Cerebellar nuclear complex (tissue), 1 donor: Measurements from ENCODE around the gene FOXB2.
"Not testable (repeated sequence)": the region's sequence is repeated elsewhere in the genome, so short reads cannot be mapped to it uniquely, and the experiment has no call there.

ENCODE experiments used
- DNase-seq, 2 experiments: peaks; one replicate each; lab custom pipeline; 2025; lab: John Stamatoyannopoulos, UW

The FOXB2 gene

GRCh38 chr9:77019236-77019925, at the start of gene FOXB2:
TSS of gene FOXB2 (plus strand) at chr9:77019655. CDS start at chr9:77019655, 0 bp downstream.
- no peak for DNase-seq

- no peak for DNase-seq
These were observed 49.7 kb upstream of the FOXB2 start for GRCh38 chr9:76969716-76970115.

DNA sequence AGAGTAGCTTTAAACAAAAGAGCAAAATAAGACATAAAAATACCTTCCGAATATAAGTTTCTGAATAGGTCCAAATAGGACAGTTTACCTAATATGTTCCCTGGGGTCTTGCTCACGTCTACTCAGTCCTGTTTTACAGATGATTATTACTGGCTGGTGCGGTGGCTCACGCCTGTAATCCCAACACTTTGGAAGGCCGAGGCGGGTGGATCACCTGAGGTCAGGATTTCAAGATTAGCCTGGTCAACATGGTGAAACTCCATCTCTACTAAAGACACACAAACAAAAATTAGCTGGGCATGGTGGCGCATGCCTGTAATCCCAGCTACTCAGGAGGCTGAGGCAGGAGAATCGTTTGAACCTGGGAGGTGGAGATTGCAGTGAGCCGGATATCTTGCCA, 40.6 kb upstream of the FOXB2 start:
- DNase-seq, result not testable (repeated sequence)

GRCh38 chr9:76980566-76980965, 38.9 kb upstream of the FOXB2 start:
- no peak for DNase-seq

GRCh38 chr9:76984486-76984885, 35.0 kb upstream of the FOXB2 start:
- DNase-seq, result no peak

DNA sequence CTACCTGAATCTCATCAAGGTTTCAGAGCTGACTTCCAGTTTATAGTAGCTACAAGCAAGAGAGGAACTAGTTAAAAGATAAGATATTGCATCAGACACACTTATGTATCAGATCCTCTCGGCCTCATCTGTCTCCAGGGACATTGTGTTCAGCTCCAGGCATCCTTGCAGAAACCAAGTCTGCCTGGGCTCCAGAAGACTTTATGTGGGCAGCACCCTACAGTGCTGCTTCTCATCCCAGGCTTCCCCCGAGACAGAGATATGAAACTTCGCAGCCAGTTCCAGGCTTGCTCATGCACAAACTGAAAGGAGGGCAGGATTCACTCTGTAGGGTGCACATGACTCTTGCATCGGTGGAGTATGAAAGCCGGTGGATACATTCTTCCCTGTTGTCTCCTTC, 33.9 kb upstream of the FOXB2 start:
- no peak for DNase-seq

- DNase-seq, result no peak
These were observed 31.8 kb upstream of the FOXB2 start for GRCh38 chr9:76987594-76988200.

- no peak for DNase-seq
These were observed 30.5 kb upstream of the FOXB2 start for GRCh38 chr9:76988941-76989340.

DNA sequence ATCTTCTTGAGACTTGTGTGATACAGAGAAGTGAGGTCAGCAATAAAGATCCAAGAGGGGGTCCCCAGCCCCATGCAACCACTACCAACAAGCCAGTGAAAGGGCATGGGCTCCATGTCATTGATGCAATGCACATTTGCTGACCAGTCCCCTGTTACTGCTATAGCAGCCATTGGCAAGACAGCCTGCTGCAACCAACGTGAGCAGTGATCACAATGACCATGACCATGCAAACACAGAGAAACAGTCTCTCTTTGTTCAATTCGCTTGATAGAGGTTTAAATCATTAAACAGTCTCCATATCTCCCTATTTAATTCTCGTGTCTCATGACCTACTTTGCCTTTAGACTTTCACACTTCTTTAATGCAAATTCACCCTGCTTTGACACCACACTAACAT, 30.0 kb upstream of the FOXB2 start:
- no peak for DNase-seq

DNA sequence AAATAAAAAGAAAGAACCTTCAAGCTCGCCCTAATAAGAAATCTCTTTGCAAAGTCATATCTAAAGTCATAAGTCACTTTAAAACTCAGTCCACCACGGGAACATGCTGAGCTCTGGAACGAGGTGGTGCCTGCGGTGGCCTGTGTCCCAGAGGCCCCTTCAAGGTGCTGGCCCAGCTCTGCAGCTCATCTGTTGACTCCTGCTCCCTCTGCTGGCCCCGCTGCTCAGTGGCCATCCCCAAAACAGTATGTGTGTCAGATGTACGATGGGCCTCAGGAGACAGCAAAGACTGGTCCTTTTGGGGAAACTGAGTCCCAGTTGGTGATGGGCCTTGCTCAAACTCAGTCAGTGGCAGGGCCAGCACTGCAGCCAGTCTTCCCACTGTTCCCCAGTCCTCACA, 22.8 kb upstream of the FOXB2 start:
- DNase-seq, result no peak

DNA sequence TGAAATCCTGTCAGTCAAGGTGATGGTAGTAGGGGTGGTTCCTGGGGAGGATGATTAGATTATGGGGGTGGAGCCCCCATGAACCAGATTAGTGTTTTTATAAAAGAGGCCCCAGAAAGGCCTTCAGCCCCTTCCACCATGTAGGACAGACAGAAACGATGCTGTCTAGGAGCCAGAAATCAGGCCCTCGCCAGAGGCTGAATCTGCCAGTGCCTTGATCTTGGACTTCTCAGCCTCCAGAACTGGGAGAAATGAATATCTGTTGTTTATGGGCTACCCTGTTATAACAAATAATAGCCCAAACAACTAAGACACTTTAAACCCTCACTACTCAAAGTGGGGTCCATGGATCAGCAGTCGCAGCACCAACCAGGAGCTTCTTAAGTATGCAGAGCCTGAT, 20.2 kb upstream of the FOXB2 start:
- DNase-seq, result no peak

DNA sequence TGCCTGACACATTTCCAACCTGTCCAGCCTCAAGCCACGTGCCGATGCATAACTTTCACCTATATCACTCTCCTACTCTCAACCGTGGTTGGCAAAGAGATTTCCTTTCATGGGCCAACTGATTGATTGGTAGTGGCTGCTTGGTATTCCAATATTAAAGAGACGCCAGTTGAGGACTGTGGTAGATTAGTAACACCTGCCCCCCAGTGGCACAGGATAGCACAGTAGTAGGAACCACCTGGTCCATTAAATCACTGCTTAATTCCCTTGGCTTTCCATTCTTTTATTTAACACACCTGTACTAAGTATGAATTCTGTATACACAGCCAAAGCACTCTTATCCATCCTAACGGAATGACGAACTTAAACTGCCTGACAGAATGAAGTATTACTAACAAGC, 19.1 kb upstream of the FOXB2 start:
- no peak for DNase-seq

GRCh38 chr9:77003366-77003765, 16.1 kb upstream of the FOXB2 start:
- no peak for DNase-seq

DNA sequence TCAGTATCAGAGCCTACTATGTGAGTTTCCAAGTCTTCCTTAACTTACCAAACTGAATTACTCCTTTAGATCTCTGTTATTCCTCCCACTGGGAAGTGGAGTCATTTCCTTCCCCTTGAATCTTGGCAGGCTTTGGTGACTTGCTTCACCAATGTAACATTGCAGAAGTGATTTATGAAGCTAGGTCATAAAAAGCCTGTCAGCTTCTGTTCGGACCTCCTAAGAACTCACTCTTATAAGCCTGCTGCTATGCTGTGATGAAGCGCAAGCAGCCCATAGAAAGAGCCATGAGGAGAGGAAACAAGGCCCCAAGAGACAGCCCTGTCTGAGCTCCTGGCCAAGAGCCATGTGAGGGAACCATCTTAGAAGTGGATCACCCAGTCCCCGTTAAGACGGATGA, 14.2 kb upstream of the FOXB2 start:
- DNase-seq, result no peak

DNA sequence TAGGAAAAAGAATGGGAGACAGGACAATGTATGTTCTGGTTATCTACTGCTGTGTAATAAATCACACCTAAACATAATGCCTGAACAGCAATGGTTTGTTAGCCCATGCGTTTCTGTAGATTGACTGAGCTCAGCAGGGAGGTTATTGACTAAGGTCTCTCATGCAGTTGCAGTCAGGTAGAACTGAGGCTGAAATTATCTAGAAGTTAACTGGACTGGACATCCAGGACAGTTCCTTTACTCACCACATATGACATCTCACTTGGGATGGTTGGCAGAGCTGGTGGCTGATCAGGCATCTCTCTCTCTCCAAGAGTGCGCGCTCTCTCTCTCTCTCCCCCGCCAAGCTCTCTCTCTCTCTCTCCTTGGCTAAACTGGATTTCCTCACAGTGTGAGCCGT, 8.9 kb upstream of the FOXB2 start:
- DNase-seq, result no peak

DNA sequence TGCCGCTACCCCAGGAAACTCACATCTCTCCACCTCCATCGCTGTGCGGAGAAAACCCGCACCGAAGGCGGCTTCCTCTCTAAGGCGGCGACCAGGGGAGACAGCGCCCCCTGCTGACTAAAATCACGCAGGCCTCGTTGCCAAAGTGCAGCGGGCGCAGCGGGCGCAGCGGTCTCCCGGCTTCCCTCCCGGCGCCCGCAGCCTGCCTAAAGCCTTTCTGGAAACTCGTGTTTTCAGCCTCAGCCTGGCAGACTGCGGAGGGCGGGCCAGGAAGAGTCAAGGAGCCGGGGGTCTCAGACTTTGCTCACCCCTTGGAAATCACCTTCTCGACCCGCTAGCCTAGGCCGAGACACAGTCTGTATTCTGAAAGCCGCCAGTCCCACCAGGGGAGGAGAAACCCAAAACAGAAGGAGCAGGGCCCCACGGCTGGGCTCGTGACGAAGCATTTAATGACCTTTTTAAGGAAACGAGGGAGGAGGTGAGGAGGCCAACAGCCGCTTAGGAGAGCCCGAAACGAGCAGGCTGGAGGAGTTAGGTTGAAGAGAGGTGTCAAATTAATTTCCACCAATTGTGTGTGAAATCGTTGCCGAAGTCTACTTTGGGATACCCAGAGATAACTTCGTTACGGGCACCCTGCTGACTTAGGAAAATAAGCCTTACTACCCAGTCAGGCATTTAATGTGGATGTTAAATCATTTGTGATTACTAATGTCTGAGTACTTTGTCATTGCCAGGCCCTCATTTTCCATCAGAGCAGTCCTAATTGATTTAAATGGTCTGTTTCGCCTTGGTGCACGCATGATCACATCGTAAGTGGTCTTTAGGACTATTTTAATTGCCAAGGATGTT, 7.3 kb upstream of the FOXB2 start:
- no peak for DNase-seq

DNA sequence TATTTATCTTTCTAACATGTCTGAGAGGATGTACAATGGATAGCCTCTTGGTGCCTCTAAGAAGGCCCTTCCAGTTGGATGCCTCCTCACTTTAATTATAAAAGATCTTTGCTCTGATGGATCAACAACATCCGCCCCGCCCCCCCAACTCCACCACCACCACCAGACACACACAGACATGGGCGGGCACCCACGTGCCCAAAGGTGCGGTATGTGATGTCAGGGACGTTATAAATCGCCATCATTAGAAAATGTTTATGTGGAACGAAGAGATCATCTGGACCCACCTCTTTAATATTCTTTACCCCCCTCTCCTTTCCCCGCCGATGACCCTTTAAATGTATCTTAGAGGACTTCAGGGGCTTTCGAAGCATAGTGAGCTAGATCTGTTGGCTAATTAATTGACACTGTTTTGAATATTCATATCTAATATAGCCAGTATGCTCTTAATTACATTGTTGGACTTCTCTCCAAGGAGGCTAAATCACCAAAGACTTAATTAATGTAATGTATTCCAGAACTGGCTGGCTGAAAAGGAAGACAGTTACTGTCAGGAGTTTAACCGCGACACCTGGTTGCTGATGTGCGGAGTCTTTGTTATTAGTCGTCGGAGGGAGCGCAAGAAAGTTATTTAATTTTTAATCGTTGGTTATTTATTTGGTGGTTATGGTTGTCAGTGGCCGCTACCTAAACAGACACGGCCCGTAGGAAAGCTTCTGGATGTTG, 6.1 kb upstream of the FOXB2 start:
- DNase-seq, result no peak

DNA sequence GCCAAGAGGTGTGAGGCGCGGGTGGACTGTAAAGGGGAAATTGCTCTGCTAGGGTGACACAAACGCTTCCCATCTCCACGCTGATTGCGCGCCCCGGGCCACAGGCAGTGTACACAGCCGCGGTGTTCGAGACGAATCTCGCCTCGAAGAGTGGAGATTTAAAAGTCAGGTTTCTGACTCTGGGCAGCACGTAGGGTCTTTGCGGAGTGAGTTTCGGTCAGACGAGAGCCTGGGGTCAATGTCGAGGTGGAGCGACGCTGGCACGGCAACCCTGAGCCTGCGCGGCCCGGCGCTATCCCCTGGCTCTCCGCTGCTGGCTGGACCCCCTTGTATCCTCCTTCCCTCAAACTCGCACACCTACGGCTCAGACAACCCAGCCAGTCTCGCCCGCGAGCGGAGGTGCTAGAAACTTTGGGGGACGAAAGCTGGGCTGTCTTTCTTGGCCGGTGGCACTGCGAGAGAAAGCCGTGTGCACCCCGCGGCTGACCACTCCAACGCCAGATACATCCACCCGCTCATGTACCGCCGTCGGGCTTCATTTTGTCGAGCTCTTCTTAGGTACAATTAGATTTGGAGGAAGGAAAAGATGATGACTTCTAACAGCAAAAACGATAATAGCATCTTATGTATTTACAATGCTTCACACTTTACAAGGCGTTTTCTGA, 5.4 kb upstream of the FOXB2 start:
- DNase-seq, result no peak

- DNase-seq, result no peak
These were observed 4.7 kb upstream of the FOXB2 start for GRCh38 chr9:77014597-77015263.

DNA sequence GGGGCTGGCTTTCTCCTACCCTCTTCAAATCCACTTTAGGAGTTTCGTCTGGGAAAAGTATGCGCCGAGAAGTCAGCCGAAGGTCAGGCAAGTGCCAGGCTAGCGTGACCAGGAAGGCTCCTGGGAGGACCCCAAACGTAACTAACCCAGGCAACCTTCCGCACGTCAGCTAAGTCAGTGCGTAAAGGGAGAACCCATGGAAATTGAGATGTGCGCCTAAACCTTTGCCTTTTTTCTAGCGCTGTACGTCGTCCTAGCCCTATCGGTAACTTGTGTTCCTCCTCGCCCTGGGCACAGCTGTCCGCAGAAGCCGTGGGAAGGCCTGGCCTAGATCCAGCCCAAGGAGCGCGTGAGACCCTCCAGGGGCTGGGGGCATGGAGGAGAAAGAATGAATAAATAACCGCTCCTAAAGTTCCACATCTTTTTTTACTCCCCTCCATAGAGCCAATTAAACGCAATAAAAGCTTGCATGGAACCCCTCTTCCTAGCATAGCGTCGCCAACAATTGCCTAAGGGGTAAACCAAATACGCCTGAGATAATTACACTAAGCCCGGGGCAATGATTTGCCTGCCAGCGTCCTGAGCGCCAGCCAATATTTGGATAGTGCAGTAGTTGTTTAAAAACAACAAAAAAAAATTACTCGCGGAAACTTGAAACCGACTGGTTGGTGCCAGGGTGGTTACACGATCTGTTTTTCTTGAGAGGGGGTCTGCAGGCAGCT, 4.0 kb upstream of the FOXB2 start:
- DNase-seq, result no peak

- no peak for DNase-seq
These were observed 3.3 kb upstream of the FOXB2 start for GRCh38 chr9:77016121-77016525.
